ENCODE results near the gene SNAP29.
"Not testable (repeated sequence)": the region's sequence is repeated elsewhere in the genome, so short reads cannot be mapped to it uniquely, and the experiment has no call there.

The SNAP29 gene

DNA sequence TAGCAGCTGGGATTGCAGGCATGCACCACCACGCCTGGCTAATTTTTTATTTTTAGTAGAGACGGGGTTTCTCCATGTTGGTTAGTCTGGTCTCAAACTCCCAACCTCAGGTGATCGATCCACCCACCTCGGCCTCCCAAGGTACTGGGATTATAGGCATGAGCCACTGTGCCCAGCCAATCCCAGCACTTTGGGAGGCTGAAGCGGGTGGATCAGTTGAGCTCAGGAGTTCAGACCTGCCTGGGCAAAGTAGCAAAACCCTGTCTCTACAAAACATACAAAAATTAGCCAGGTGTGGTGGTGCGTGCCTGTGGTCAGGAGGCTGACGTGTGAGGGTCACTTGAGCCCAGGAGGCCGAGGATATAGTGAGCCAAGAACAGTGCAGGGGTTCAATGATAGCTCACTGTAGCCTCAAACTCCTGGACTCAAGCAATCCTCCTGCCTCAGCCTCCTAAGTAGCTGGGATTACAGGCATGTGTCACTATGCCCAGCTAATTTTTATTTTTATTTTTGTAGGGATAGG, 37.0 kb upstream of the SNAP29 start:
- peaks cover 28% of the 10 kb centered on the region for H3K36me3 ChIP-seq (ENCODE audit: insufficient read depth, low read length)
- not testable (repeated sequence) for H3K9ac ChIP-seq (ENCODE audit: low read depth, low read length); H3K27me3 ChIP-seq (ENCODE audit: control insufficient read depth, insufficient read depth, low read length); H3K4me1 ChIP-seq (ENCODE audit: control insufficient read depth, insufficient read depth, low read length); H3K9me3 ChIP-seq (replicated peaks; ENCODE audit: low read length); H3K4me2 ChIP-seq (ENCODE audit: low read length); H3K4me3 ChIP-seq (ENCODE audit: low read length)

- Histone ChIP-seq H3K4me3 (ENCODE audit: low read length) (no peak overlapping the region), H3K36me3 (ENCODE audit: insufficient read depth, low read length) (peaks cover 24% of the 10 kb centered on the region), H3K4me2 (ENCODE audit: low read length) (no peak overlapping the region), H3K4me1 (ENCODE audit: control insufficient read depth, insufficient read depth, low read length) (no peaks in the 10 kb centered on the region), H3K27me3 (ENCODE audit: control insufficient read depth, insufficient read depth, low read length) (no peaks in the 10 kb centered on the region), H3K9ac (ENCODE audit: low read depth, low read length) (no peak overlapping the region), H3K9me3 (replicated peaks; ENCODE audit: low read length) (no peaks in the 10 kb centered on the region)
Measured at GRCh38 chr22:20822240-20822639, 36.6 kb upstream of the SNAP29 start.

GRCh38 chr22:20823264-20823663, 35.5 kb upstream of the SNAP29 start:
- no peaks in the 10 kb centered on the region for H3K4me1 ChIP-seq (ENCODE audit: control insufficient read depth, insufficient read depth, low read length)
- peaks cover 19% of the 10 kb centered on the region for H3K36me3 ChIP-seq (ENCODE audit: insufficient read depth, low read length)
- no peaks in the 10 kb centered on the region for H3K27me3 ChIP-seq (ENCODE audit: control insufficient read depth, insufficient read depth, low read length)
- no peak overlapping the region for H3K4me3 ChIP-seq (ENCODE audit: low read length)
- no peak overlapping the region for H3K9ac ChIP-seq (ENCODE audit: low read depth, low read length)
- no peaks in the 10 kb centered on the region for H3K9me3 ChIP-seq (replicated peaks; ENCODE audit: low read length)
- no peak overlapping the region for H3K4me2 ChIP-seq (ENCODE audit: low read length)

GRCh38 chr22:20825216-20825615, 33.6 kb upstream of the SNAP29 start:
- not testable (repeated sequence) for H3K9me3 ChIP-seq (replicated peaks; ENCODE audit: low read length); H3K4me2 ChIP-seq (ENCODE audit: low read length); H3K9ac ChIP-seq (ENCODE audit: low read depth, low read length); H3K4me3 ChIP-seq (ENCODE audit: low read length); H3K27me3 ChIP-seq (ENCODE audit: control insufficient read depth, insufficient read depth, low read length); H3K4me1 ChIP-seq (ENCODE audit: control insufficient read depth, insufficient read depth, low read length)
- H3K36me3 ChIP-seq (ENCODE audit: insufficient read depth, low read length), result peaks cover 17% of the 10 kb centered on the region

- Histone ChIP-seq H3K4me2 (ENCODE audit: low read length) (no peak overlapping the region), H3K4me1 (ENCODE audit: control insufficient read depth, insufficient read depth, low read length) (no peaks in the 10 kb centered on the region), H3K27me3 (ENCODE audit: control insufficient read depth, insufficient read depth, low read length) (no peaks in the 10 kb centered on the region), H3K36me3 (ENCODE audit: insufficient read depth, low read length) (peaks cover 21% of the 10 kb centered on the region), H3K9me3 (replicated peaks; ENCODE audit: low read length) (no peaks in the 10 kb centered on the region), H3K4me3 (ENCODE audit: low read length) (no peak overlapping the region), H3K9ac (ENCODE audit: low read depth, low read length) (no peak overlapping the region)
Measured at GRCh38 chr22:20825624-20826023, 33.2 kb upstream of the SNAP29 start.

- not testable (repeated sequence) for H3K4me1 ChIP-seq (ENCODE audit: control insufficient read depth, insufficient read depth, low read length); H3K9me3 ChIP-seq (replicated peaks; ENCODE audit: low read length); H3K4me3 ChIP-seq (ENCODE audit: low read length); H3K27me3 ChIP-seq (ENCODE audit: control insufficient read depth, insufficient read depth, low read length); H3K4me2 ChIP-seq (ENCODE audit: low read length); H3K9ac ChIP-seq (ENCODE audit: low read depth, low read length)
- H3K36me3 ChIP-seq (ENCODE audit: insufficient read depth, low read length), result peaks cover 27% of the 10 kb centered on the region
Measured at GRCh38 chr22:20826373-20827152, 32.2 kb upstream of the SNAP29 start.

DNA sequence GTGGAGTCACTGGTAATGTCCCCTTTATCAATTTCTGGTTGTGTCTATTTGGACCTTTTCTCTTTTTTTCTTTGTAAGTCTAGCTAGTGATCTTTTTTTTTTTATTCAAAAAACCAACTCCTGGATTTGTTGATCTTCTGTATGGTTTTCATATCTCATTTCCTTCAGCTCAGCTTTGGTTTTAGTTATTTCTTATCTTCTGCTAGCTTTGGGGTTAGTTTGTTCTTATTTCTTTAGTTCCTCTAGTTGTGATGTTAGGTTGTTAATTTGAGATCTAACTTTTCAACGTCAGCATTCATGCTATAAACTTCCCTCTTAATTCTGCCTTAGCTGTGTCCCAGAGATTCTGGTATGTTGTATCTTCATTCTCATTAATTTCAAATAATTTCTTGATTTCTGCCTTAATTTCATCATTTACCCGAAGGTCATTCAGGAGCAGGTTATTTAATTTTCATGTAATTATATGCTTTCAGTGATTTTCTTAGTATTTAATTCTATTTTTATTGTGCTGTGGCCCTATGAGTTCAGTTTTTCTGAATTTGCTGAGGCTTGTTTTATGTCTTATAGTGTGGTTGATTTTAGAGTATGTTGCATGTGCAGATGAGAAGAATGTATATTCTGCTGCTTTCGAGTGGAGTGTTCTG, 29.2 kb upstream of the SNAP29 start:
- Histone ChIP-seq H3K36me3 (ENCODE audit: insufficient read depth, low read length) (peaks cover 31% of the 10 kb centered on the region), H3K4me2 (ENCODE audit: low read length) (no peak overlapping the region), H3K4me1 (ENCODE audit: control insufficient read depth, insufficient read depth, low read length) (no peaks in the 10 kb centered on the region), H3K4me3 (ENCODE audit: low read length) (no peak overlapping the region), H3K9ac (ENCODE audit: low read depth, low read length) (no peak overlapping the region), H3K9me3 (replicated peaks; ENCODE audit: low read length) (no peaks in the 10 kb centered on the region), H3K27me3 (ENCODE audit: control insufficient read depth, insufficient read depth, low read length) (no peaks in the 10 kb centered on the region)

- no peak overlapping the region for H3K4me2 ChIP-seq (ENCODE audit: low read length)
- no peak overlapping the region for H3K9ac ChIP-seq (ENCODE audit: low read depth, low read length)
- no peaks in the 10 kb centered on the region for H3K4me1 ChIP-seq (ENCODE audit: control insufficient read depth, insufficient read depth, low read length)
- peaks cover 31% of the 10 kb centered on the region for H3K36me3 ChIP-seq (ENCODE audit: insufficient read depth, low read length)
- H3K27me3 ChIP-seq (ENCODE audit: control insufficient read depth, insufficient read depth, low read length), result no peaks in the 10 kb centered on the region
- H3K4me3 ChIP-seq (ENCODE audit: low read length), result no peak overlapping the region
- no peaks in the 10 kb centered on the region for H3K9me3 ChIP-seq (replicated peaks; ENCODE audit: low read length)
Measured at GRCh38 chr22:20833225-20833665, 25.6 kb upstream of the SNAP29 start.

GRCh38 chr22:20834206-20834605, 24.6 kb upstream of the SNAP29 start:
- no peak overlapping the region for H3K4me3 ChIP-seq (ENCODE audit: low read length)
- H3K4me2 ChIP-seq (ENCODE audit: low read length), result no peak overlapping the region
- peaks cover 28% of the 10 kb centered on the region for H3K36me3 ChIP-seq (ENCODE audit: insufficient read depth, low read length)
- no peaks in the 10 kb centered on the region for H3K4me1 ChIP-seq (ENCODE audit: control insufficient read depth, insufficient read depth, low read length)
- H3K9me3 ChIP-seq (replicated peaks; ENCODE audit: low read length), result no peaks in the 10 kb centered on the region
- H3K9ac ChIP-seq (ENCODE audit: low read depth, low read length), result no peak overlapping the region
- no peaks in the 10 kb centered on the region for H3K27me3 ChIP-seq (ENCODE audit: control insufficient read depth, insufficient read depth, low read length)

GRCh38 chr22:20834725-20835124, 24.1 kb upstream of the SNAP29 start:
- H3K4me1 ChIP-seq (ENCODE audit: control insufficient read depth, insufficient read depth, low read length), result no peaks in the 10 kb centered on the region
- H3K36me3 ChIP-seq (ENCODE audit: insufficient read depth, low read length), result peaks cover 28% of the 10 kb centered on the region
- H3K9ac ChIP-seq (ENCODE audit: low read depth, low read length), result no peak overlapping the region

GRCh38 chr22:20836987-20837823, 21.6 kb upstream of the SNAP29 start:
- Histone ChIP-seq H3K4me2 (ENCODE audit: low read length) (no peak overlapping the region), H3K36me3 (ENCODE audit: insufficient read depth, low read length) (peaks cover 14% of the 10 kb centered on the region), H3K4me3 (ENCODE audit: low read length) (no peak overlapping the region), H3K9me3 (replicated peaks; ENCODE audit: low read length) (no peaks in the 10 kb centered on the region), H3K4me1 (ENCODE audit: control insufficient read depth, insufficient read depth, low read length) (no peaks in the 10 kb centered on the region), H3K27me3 (ENCODE audit: control insufficient read depth, insufficient read depth, low read length) (no peaks in the 10 kb centered on the region), H3K9ac (ENCODE audit: low read depth, low read length) (no peak overlapping the region)

More at GRCh38 chr22:20834725-20835124, 24.1 kb upstream of the SNAP29 start:
- no peak overlapping the region for H3K4me3 ChIP-seq (ENCODE audit: low read length)
- no peaks in the 10 kb centered on the region for H3K27me3 ChIP-seq (ENCODE audit: control insufficient read depth, insufficient read depth, low read length)
- H3K9me3 ChIP-seq (replicated peaks; ENCODE audit: low read length), result no peaks in the 10 kb centered on the region
- H3K4me2 ChIP-seq (ENCODE audit: low read length), result no peak overlapping the region

Measured in skeletal muscle satellite cell (primary cell).